GM13976 (cell line): ENCODE measurements around the gene CDIPT.

Experiments
- DNase-seq: peaks from one replicate; pipeline ENCODE4 v3.0.0; 2012; ENCODE audit warnings: low spot score
- in situ Hi-C: fragments of 300-500 bp; cut with MboI; formaldehyde crosslinking; loops from one replicate; pipeline ENCODE4 v1.12.0; 2022; ENCODE audit warnings: low sequenced_read_pairs, mixed read lengths, inconsistent platforms; ENCODE audit not compliant: unreplicated experiment
- TF ChIP-seq, protein P1 (sequence below): IDR thresholded peaks from 2 replicates; pipeline ENCODE4 v1.5.1; 2012; ENCODE audit warnings: borderline replicate concordance, mild to moderate bottlenecking; ENCODE audit not compliant: insufficient read depth; ENCODE audit errors: extremely low read depth, missing control alignments, control extremely low read depth

CDIPT gene

DNA sequence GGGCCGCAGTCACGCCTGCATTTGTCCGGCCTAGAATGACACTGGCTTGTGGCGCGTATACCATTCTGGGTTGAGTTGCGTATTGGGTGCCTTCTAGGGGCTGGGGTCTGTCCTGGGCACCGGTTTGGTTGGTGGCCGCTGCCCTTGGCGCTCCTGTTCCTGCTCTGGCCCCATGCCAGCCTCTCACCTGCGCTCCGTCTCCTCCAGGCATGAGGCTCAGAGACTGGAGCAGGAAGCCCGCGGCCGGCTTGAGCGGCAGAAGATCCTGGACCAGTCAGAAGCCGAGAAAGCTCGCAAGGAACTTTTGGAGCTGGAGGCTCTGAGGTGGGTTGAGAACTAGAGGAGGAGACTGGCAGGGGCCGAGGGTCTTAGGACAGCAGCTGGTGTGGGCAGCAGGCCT, 17.4 kb downstream of the CDIPT start:
- in situ Hi-C loops: no loop called here
- DNase-seq: no peak
- TF ChIP-seq, protein P1, sequence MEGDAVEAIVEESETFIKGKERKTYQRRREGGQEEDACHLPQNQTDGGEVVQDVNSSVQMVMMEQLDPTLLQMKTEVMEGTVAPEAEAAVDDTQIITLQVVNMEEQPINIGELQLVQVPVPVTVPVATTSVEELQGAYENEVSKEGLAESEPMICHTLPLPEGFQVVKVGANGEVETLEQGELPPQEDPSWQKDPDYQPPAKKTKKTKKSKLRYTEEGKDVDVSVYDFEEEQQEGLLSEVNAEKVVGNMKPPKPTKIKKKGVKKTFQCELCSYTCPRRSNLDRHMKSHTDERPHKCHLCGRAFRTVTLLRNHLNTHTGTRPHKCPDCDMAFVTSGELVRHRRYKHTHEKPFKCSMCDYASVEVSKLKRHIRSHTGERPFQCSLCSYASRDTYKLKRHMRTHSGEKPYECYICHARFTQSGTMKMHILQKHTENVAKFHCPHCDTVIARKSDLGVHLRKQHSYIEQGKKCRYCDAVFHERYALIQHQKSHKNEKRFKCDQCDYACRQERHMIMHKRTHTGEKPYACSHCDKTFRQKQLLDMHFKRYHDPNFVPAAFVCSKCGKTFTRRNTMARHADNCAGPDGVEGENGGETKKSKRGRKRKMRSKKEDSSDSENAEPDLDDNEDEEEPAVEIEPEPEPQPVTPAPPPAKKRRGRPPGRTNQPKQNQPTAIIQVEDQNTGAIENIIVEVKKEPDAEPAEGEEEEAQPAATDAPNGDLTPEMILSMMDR: no peak

DNA sequence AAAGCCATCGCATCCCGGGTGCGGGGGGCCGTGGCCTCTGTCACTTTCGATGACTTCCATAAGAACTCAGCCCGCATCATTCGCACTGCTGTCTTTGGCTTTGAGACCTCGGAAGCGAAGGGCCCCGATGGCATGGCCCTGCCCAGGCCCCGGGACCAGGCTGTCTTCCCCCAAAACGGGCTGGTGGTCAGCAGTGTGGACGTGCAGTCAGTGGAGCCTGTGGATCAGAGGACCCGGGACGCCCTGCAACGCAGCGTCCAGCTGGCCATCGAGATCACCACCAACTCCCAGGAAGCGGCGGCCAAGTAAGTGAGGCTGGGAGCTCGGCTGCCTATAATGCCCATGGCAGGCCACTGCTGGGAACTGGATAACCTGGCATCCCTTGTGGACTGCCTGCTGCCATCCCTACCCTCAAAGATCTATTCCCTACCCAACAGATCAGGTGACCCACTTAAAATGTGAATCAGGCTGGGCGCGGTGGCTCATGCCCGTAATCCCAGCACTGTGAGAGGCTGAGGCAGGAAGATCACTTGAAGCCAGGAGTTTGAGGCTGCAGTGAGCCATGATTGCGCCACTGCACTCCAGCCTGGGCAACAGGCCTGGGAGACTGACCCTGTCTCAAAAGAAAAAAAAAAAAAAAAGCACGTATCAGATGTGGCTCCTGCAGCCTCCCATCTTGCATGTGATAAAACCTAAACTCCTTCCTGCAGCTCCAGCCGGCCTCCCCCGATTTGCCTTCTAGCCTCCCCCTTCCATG, 18.3 kb downstream of the CDIPT start:
- TF ChIP-seq, protein P1: no peak
- DNase-seq: no peak
- in situ Hi-C loops: no loop called here

GRCh38 chr16:29843931-29844330, 19.1 kb downstream of the CDIPT start:
- in situ Hi-C loops: no loop called here
- TF ChIP-seq, protein P1: no peak
- DNase-seq: no peak

GRCh38 chr16:29842732-29843346, 20.2 kb downstream of the CDIPT start:
- in situ Hi-C loops: no loop called here
- TF ChIP-seq, protein P1: no peak
- DNase-seq: no peak

DNA sequence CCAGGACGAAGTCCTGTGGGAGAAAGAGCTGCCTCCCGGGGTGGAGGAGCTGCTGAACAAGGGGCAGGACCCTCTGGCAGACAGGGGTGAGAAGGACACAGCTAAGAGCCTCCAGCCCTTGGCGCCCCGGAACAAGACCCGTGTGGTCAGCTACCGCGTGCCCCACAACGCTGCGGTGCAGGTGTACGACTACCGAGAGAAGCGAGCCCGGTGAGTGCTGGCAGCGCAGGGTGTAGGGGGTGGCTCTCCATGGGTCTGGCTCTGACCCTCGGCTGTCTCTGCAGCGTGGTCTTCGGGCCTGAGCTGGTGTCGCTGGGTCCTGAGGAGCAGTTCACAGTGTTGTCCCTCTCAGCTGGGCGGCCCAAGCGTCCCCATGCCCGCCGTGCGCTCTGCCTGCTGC, 21.4 kb downstream of the CDIPT start:
- in situ Hi-C loops: no loop called here
- no peak for DNase-seq
- TF ChIP-seq, protein P1: no peak

GRCh38 chr16:29840240-29840639, 22.8 kb downstream of the CDIPT start:
- in situ Hi-C loops: no loop called here
- DNase-seq: no peak
- TF ChIP-seq, protein P1: no peak
